Gastrocnemius medialis (tissue), 4 donors: ENCODE data around the gene TMEM129. TPM values are rescaled to one million over a fixed set of nuclear protein-coding genes. Genes with fewer than 3 reads are reported as not detected.

Experiments
- ATAC-seq, 2 donors: fragments of 150-250 bp; one replicate each; pipeline ENCODE4 v1.9.1; 2016
- DNase-seq, 2 donors: peaks; one replicate each; pipeline ENCODE4 v3.0.0-alpha.2; 2019
- H3K27ac ChIP-seq, 4 donors: fragments of 200-600 bp; sonication (generic); 1 replicate in 1 of 4; 2 replicates in 3 of 4; pipeline ENCODE4 v1.5.1; 2016 to 2018; ENCODE audit warnings: mild to moderate bottlenecking in 2 of 4, moderate library complexity in 1 of 4
- H3K27me3 ChIP-seq, 3 donors: fragments of 200-600 bp; sonication (generic) in 2 of 3; 1 replicate in 1 of 3; 2 replicates in 2 of 3; pipeline versions ENCODE4 v1.5.1 to v1.6.0; 2016 to 2019; ENCODE audit warnings: mild to moderate bottlenecking in 1 of 3, moderate library complexity in 1 of 3
- H3K36me3 ChIP-seq, 2 donors: fragments of 200-600 bp; sonication (generic) in 1 of 2; one replicate each; pipeline ENCODE4 v1.5.1; 2017 to 2018
- H3K4me1 ChIP-seq, 2 donors: fragments of 200-600 bp; sonication (generic) in 1 of 2; one replicate each; pipeline ENCODE4 v1.5.1; 2016 to 2017; ENCODE audit warnings: mild to moderate bottlenecking in 2 of 2
- H3K4me3 ChIP-seq, 4 donors: fragments of 200-600 bp; sonication (generic) in 3 of 4; 1 replicate in 1 of 4; 2 replicates in 3 of 4; pipeline ENCODE4 v1.5.1; 2016 to 2019; ENCODE audit warnings: mild to moderate bottlenecking in 2 of 4
- H3K9me3 ChIP-seq, 3 donors: fragments of 200-600 bp; sonication (generic) in 2 of 3; 1 replicate in 1 of 3; 2 replicates in 2 of 3; pipeline ENCODE4 v1.5.1; 2016 to 2019
- CTCF ChIP-seq, 5 experiments: fragments of 450-650 bp in 3 of 5; fragments of 200-600 bp in 2 of 5; sonication (generic) in 2 of 5; IDR thresholded peaks in 4 of 5; conservative IDR thresholded peaks in 1 of 5; 1 replicate in 4 of 5; 2 replicates in 1 of 5; pipeline ENCODE4 v1.5.1; 2016 to 2019; ENCODE audit warnings: antibody characterized with exemption in 5 of 5, mild to moderate bottlenecking in 3 of 5, moderate library complexity in 3 of 5
- POLR2A ChIP-seq, 2 donors: fragments of 450-650 bp; IDR thresholded peaks; one replicate each; pipeline ENCODE4 v1.6.1; 2017; ENCODE audit warnings: antibody characterized with exemption in 2 of 2, mild to moderate bottlenecking in 2 of 2, moderate library complexity in 2 of 2
- in situ Hi-C, 4 donors: fragments of 200-750 bp; cut with MboI; loops; one replicate each; pipeline versions ENCODE4 v1.15.0 to v1.8.0; 2017; ENCODE audit warnings: low sequenced_read_pairs in 4 of 4
- intact Hi-C: fragments of 100-400 bp; cut with DNase I; formaldehyde crosslinking; loops from one replicate; pipeline ENCODE4 v1.15.1; 2023; ENCODE audit warnings: low total_unique reads
- total RNA-seq, 4 donors: library from RNA; depleted of rRNA; stranded (reverse); fragments of >200 nt; gene quantifications; one replicate each; pipeline versions ENCODE4 v1.1.0 to v1.2.3, GENCODE V29; 2016

TMEM129 gene
- total RNA-seq, 4 donors from 2014 or later: 30.3 to 78.0 (median 44.2) TPM

GRCh38 chr4:1756079-1756478 is 35.0 kb upstream of the TMEM129 start:
- Histone ChIP-seq H3K36me3 (no peaks in the 10 kb centered on the region), H3K27me3 (no peaks in the 10 kb centered on the region), H3K4me3 (no peak overlapping the region), H3K27ac (no peak overlapping the region), H3K9me3 (no peaks in the 10 kb centered on the region), H3K4me1 (no peaks in the 10 kb centered on the region)
- in situ Hi-C loops (no loop called here), intact Hi-C loops (no loop called here)
- TF ChIP-seq CTCF (IDR thresholded peaks at IDR 0.05 in 4 of 5, conservative IDR thresholded peaks at IDR 0.05 in 1 of 5) (no peak), POLR2A (IDR thresholded peaks at IDR 0.05) (no peak)
- no peak for ATAC-seq
- no peak for DNase-seq

GRCh38 chr4:1755297-1755696 is 34.2 kb upstream of the TMEM129 start:
- Histone ChIP-seq H3K4me1 (no peaks in the 10 kb centered on the region), H3K27me3 (no peaks in the 10 kb centered on the region), H3K27ac (no peak overlapping the region), H3K4me3 (no peak overlapping the region), H3K9me3 (no peaks in the 10 kb centered on the region), H3K36me3 (no peaks in the 10 kb centered on the region)
- in situ Hi-C loops: no loop called here
- no peak for DNase-seq
- ATAC-seq: no peak
- TF ChIP-seq CTCF (IDR thresholded peaks at IDR 0.05 in 4 of 5, conservative IDR thresholded peaks at IDR 0.05 in 1 of 5) (no peak), POLR2A (IDR thresholded peaks at IDR 0.05) (no peak)
- intact Hi-C loops: no loop called here

GRCh38 chr4:1754336-1754735 is 33.2 kb upstream of the TMEM129 start:
- DNase-seq: no peak
- no peak overlapping the region for H3K4me3 ChIP-seq
- no peak for ATAC-seq
- H3K4me1 ChIP-seq: no peaks in the 10 kb centered on the region
- in situ Hi-C loops (no loop called here), intact Hi-C loops (no loop called here)
- TF ChIP-seq POLR2A (IDR thresholded peaks at IDR 0.05) (no peak), CTCF (IDR thresholded peaks at IDR 0.05 in 4 of 5, conservative IDR thresholded peaks at IDR 0.05 in 1 of 5) (no peak)
- no peak overlapping the region for H3K27ac ChIP-seq
- H3K27me3 ChIP-seq: no peaks in the 10 kb centered on the region
- no peaks in the 10 kb centered on the region for H3K36me3 ChIP-seq
- no peaks in the 10 kb centered on the region for H3K9me3 ChIP-seq

- DNase-seq (no peak), ATAC-seq (no peak)
- Histone ChIP-seq H3K9me3 (no peaks in the 10 kb centered on the region), H3K27me3 (no peaks in the 10 kb centered on the region), H3K4me3 (no peak overlapping the region), H3K27ac (no peak overlapping the region), H3K36me3 (no peaks in the 10 kb centered on the region), H3K4me1 (no peaks in the 10 kb centered on the region)
- in situ Hi-C loops (no loop called here), intact Hi-C loops (no loop called here)
- TF ChIP-seq POLR2A (IDR thresholded peaks at IDR 0.05) (no peak), CTCF (IDR thresholded peaks at IDR 0.05 in 4 of 5, conservative IDR thresholded peaks at IDR 0.05 in 1 of 5) (no peak)
Measured at GRCh38 chr4:1753697-1754311, 32.7 kb upstream of the TMEM129 start.

GRCh38 chr4:1753294-1753696 is 32.2 kb upstream of the TMEM129 start:
- H3K4me1 ChIP-seq: no peaks in the 10 kb centered on the region
- H3K27me3 ChIP-seq: no peaks in the 10 kb centered on the region
- no peak for DNase-seq
- in situ Hi-C loops: no loop called here
- H3K27ac ChIP-seq: no peak overlapping the region
- ATAC-seq: no peak
- intact Hi-C loops: no loop called here
- H3K4me3 ChIP-seq: no peak overlapping the region
- H3K9me3 ChIP-seq: no peaks in the 10 kb centered on the region
- TF ChIP-seq CTCF (IDR thresholded peaks at IDR 0.05 in 4 of 5, conservative IDR thresholded peaks at IDR 0.05 in 1 of 5) (no peak), POLR2A (IDR thresholded peaks at IDR 0.05) (no peak)
- no peaks in the 10 kb centered on the region for H3K36me3 ChIP-seq
